Measurements from ENCODE around the gene MYL4. TPM values are rescaled to one million over a fixed set of nuclear protein-coding genes. Genes with fewer than 3 reads are reported as not detected.
"Not testable (repeated sequence)": the region's sequence is repeated elsewhere in the genome, so short reads cannot be mapped to it uniquely, and the experiment has no call there.

MYL4 gene
- total RNA-seq, 1 donor = 0.27 TPM

- not testable (repeated sequence) for DNase-seq (ENCODE audit: low read depth in 2 of 3, low spot score in 2 of 3)
Observed at GRCh38 chr17:47268964-47269363, 59.8 kb downstream of the MYL4 start.

DNA sequence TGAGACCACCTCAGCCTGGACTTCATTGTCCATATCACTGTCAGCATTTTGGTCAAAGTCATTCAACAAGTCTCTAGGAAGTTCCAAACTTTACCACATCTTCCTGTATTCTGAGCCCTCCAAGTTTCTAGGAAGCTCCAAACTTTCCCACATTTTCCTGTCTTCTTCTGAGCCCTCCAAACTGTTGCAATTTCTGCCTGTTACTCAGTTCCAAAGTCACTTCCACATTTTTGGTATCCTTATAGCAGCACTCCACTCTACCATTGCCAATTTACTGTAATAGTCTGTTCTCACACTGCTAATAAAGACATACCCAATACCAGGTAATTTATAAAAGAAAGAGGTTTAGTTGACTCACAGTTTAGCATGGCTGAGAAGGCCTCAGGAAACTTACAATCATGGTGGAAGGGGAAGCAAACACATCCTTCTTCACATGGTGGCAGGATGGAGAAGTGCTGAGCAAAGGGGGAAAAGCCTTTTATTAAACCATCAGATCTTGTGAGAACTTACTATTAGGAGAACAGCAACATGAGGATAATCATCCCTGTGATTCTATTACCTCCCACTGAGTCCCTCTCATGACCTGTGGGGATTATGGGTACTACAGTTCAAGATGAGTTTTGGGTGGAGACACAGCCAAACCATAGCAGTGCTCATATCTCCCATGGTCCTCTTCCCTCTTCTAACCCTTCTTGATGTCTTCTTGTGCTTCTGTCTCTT lies 60.6 kb downstream of the MYL4 start:
- not testable (repeated sequence) for DNase-seq (ENCODE audit: low read depth in 2 of 3, low spot score in 2 of 3)

DNA sequence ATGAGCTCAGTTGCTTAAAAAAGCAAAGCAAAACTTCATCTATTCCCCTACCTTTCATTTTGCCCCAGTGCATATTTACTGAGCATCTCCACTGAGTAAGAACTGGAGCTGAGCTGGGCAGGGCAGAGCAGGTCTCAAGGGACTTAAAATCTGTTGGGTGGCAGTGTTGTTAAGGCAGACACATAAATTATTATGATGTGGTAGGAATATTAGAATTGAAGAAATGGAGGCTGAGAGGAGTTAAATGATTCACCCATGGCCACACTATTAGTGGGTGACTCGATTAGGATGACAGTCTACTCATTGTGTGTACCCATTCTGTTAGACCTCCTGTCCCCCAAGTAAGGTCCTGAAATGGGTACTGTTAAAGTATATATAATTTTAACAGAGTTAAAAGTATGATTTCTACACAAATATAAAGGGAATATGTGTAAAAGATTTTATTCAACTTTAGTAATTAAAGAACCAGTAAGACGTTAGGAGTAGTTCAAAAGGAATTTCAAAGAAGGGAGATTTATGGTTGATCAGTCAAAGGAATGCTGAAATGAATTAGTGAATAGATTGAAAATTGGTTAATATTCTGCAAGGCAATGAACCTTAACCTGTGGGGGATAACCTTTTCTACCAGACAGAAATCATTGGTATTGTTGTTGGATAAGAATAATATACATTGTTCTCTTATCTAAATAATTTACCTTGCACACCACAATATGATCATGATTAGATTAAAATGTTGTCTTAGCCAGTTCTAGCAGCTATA lies 62.0 kb downstream of the MYL4 start:
- no peak for DNase-seq (ENCODE audit: low read depth in 2 of 3, low spot score in 2 of 3)

GRCh38 chr17:47272491-47272890 lies 63.3 kb downstream of the MYL4 start:
- DNase-seq (ENCODE audit: low read depth in 2 of 3, low spot score in 2 of 3) = no peak

- no peak for DNase-seq (ENCODE audit: low read depth in 2 of 3, low spot score in 2 of 3)
Observed at GRCh38 chr17:47273245-47273644, 64.1 kb downstream of the MYL4 start.

Small RNA genes within 50 kb of the gene (small RNA-seq; reads per million reads assigned to genes)
- gene RNU7-186P = not detected

Other genes with a start within 250 kb of the MYL4 start
- 0.27 TPM for gene RPRML, start 230.1 kb upstream of the MYL4 start, total RNA-seq
- gene CDC27, start 20.1 kb upstream of the MYL4 start, total RNA-seq = 37.2 TPM
- gene ITGB3, start 44.5 kb downstream of the MYL4 start, total RNA-seq = 7.8 TPM
- gene EFCAB13, start 114.6 kb downstream of the MYL4 start, total RNA-seq = 2.2 TPM

Measured in hematopoietic multipotent progenitor cell (in vitro differentiated cells).